Pancreas (tissue), 10 donors: ENCODE results near the gene ANKRD28. TPM values are rescaled to one million over a fixed set of nuclear protein-coding genes. Genes with fewer than 3 reads are reported as not detected.

ENCODE experiments used
- ATAC-seq, 4 donors: fragments of 200-7000 bp; cut with Tn5 transposase; one replicate each; pipeline versions ENCODE4 v1.8.0 to v1.9.1; 2020; ENCODE audit warnings: mild to moderate bottlenecking in 4 of 4, moderate library complexity in 4 of 4
- DNase-seq, 6 donors: peaks; one replicate each; pipeline ENCODE4 v3.0.0-alpha.2; 2020
- FAIRE-seq: peaks from 2 replicates; lab custom pipeline; 2012; peaks lifted over from hg19 to GRCh38; lab: Jason Lieb, UNC
- H3K27ac ChIP-seq, 4 donors: fragments of 200-600 bp; sonication (generic); 1 replicate in 3 of 4; 2 replicates in 1 of 4; pipeline versions ENCODE4 v1.5.0 to v1.8.0; 2020
- H3K27me3 ChIP-seq, 4 donors: fragments of 200-600 bp; one replicate each; pipeline ENCODE4 v1.8.0; 2021
- H3K36me3 ChIP-seq, 3 donors: fragments of 200-600 bp; sonication (generic) in 1 of 3; one replicate each; pipeline versions ENCODE4 v1.5.0 to v1.8.0; 2020 to 2021
- H3K4me1 ChIP-seq, 3 donors: fragments of 200-600 bp; one replicate each; pipeline ENCODE4 v1.8.0; 2021
- H3K4me3 ChIP-seq, 4 donors: fragments of 200-600 bp; sonication (generic) in 2 of 4; one replicate each; pipeline versions ENCODE4 v1.5.0 to v1.8.0; 2020 to 2021
- H3K9me3 ChIP-seq, 4 donors: fragments of 200-600 bp; one replicate each; pipeline ENCODE4 v1.8.0; 2021
- WGBS, 2 donors: extraction: QIAGEN DNeasy Blood & Tissue Kit; methylation state at CpG; one replicate each; pipeline ENCODE4 v1.1.7; 2013; 5-methylcytosine and 5-hydroxymethylcytosine counted together
- intact Hi-C, 3 donors: fragments of 100-400 bp; cut with DNase I; formaldehyde crosslinking; loops; one replicate each; pipeline versions ENCODE4 v1.11.1 to v1.14.2; 2022
- polyA plus RNA-seq, 2 donors: library from polyadenylated mRNA; stranded (reverse); fragments of 200-250 nt; gene quantifications; one replicate each; pipeline ENCODE4 v1.2.3, GENCODE V29; 2013
- total RNA-seq, 6 donors: library from RNA; stranded (reverse); fragmentation: NEBNext Ultra II Directional in 4 of 6; extraction: Animal tissue kit (Norgen Biotek cat#: 25700) in 4 of 6; gene quantifications; one replicate each; pipeline versions ENCODE4 v1.2.1 to v1.2.4, GENCODE V29; 2021 to 2023
- TF ChIP-seq, protein P1 (sequence below), 4 donors: fragments of 200-600 bp; sonication (generic) in 3 of 4; IDR thresholded peaks; one replicate each; pipeline versions ENCODE4 v1.5.0 to v1.8.0; 2021; ENCODE audit warnings: antibody characterized with exemption in 4 of 4
- donor health status: healthy with polysubstance abuse.
- donor health status: DM: no; HTN: no; CAD: no; lungs with moderate emphysema.
- donor health status: DM: no; HTN: no; CAD: no.
- donor health status: control.
- donor health status: control.
- donor health status: Bipolar disorder and iron deficiency.
- donor health status: DM: yes; HTN: yes; CAD: no.
- donor health status: DM: no; HTN: no; CAD: no.
- donor health status: DM: no; HTN: no; CAD: no.
- donor health status: DM: yes; HTN: yes; CAD: no.

The ANKRD28 gene
- total and polyA plus RNA-seq, 8 donors, result 9.5 to 40.5 (median 29.6) TPM

GRCh38 chr3:15659254-15659975 lies 138.4 kb downstream of the ANKRD28 start:
- intact Hi-C loops, result no loop called here
- no peaks in the 10 kb centered on the region for H3K9me3 ChIP-seq
- WGBS, 2 donors, result 71 to 72% methylated on average over 5 of the region's 5 CpGs
- TF ChIP-seq, protein P1, sequence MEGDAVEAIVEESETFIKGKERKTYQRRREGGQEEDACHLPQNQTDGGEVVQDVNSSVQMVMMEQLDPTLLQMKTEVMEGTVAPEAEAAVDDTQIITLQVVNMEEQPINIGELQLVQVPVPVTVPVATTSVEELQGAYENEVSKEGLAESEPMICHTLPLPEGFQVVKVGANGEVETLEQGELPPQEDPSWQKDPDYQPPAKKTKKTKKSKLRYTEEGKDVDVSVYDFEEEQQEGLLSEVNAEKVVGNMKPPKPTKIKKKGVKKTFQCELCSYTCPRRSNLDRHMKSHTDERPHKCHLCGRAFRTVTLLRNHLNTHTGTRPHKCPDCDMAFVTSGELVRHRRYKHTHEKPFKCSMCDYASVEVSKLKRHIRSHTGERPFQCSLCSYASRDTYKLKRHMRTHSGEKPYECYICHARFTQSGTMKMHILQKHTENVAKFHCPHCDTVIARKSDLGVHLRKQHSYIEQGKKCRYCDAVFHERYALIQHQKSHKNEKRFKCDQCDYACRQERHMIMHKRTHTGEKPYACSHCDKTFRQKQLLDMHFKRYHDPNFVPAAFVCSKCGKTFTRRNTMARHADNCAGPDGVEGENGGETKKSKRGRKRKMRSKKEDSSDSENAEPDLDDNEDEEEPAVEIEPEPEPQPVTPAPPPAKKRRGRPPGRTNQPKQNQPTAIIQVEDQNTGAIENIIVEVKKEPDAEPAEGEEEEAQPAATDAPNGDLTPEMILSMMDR (IDR thresholded peaks at IDR 0.05), result no peak
- no peaks in the 10 kb centered on the region for H3K36me3 ChIP-seq
- no peak for DNase-seq
- no peaks in the 10 kb centered on the region for H3K4me1 ChIP-seq
- H3K27ac ChIP-seq, result no peak overlapping the region
- no peak overlapping the region for H3K4me3 ChIP-seq
- no peak for FAIRE-seq
- H3K27me3 ChIP-seq, result no peaks in the 10 kb centered on the region
- no peak for ATAC-seq

- Histone ChIP-seq H3K4me1 (no peaks in the 10 kb centered on the region), H3K4me3 (no peak overlapping the region), H3K9me3 (no peaks in the 10 kb centered on the region), H3K27ac (no peak overlapping the region), H3K27me3 (no peaks in the 10 kb centered on the region), H3K36me3 (no peaks in the 10 kb centered on the region)
- no peak for ATAC-seq
- no peak for FAIRE-seq
- TF ChIP-seq, protein P1 (IDR thresholded peaks at IDR 0.05), result no peak
- no peak for DNase-seq
- intact Hi-C loops, result no loop called here
Observed at GRCh38 chr3:15657016-15657415, 140.8 kb downstream of the ANKRD28 start.

DNA sequence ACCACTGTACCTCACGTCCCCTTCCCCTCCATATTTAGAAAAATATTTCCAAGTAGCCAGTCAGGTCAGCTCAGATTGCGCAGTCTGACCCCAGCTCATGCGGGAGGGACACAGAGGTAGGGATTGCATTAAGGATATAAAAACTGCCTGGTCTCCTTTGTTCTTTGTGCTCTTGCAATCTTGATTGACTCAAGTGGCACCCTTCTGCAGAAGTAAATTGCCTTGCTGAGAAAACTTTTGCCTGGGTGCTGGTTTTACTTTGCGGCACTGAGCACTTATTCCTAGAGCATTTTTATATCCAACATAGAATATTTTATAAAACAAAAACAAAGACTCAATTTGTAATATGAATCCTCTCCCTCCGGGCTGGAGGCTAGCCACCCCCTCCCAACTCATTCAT lies 141.4 kb downstream of the ANKRD28 start:
- TF ChIP-seq, protein P1 (IDR thresholded peaks at IDR 0.05), result no peak
- Histone ChIP-seq H3K4me1 (no peaks in the 10 kb centered on the region), H3K9me3 (no peaks in the 10 kb centered on the region), H3K27ac (no peak overlapping the region), H3K27me3 (no peaks in the 10 kb centered on the region), H3K4me3 (no peak overlapping the region), H3K36me3 (no peaks in the 10 kb centered on the region)
- intact Hi-C loops, result no loop called here
- DNase-seq, result no peak
- ATAC-seq, result no peak
- FAIRE-seq, result no peak
- 79 to 98% methylated on average over 5 of the region's 5 CpGs for WGBS, 2 donors

GRCh38 chr3:15654891-15655290 lies 142.9 kb downstream of the ANKRD28 start:
- H3K27me3 ChIP-seq, result no peaks in the 10 kb centered on the region
- WGBS, 2 donors, result 93 to 94% methylated on average over 9 of the region's 9 CpGs
- no peaks in the 10 kb centered on the region for H3K9me3 ChIP-seq
- no peak overlapping the region for H3K27ac ChIP-seq
- H3K36me3 ChIP-seq, result no peaks in the 10 kb centered on the region
- H3K4me3 ChIP-seq, result no peak overlapping the region
- intact Hi-C loops, result no loop called here
- ATAC-seq (no peak), FAIRE-seq (no peak), DNase-seq (no peak)
- H3K4me1 ChIP-seq, result no peaks in the 10 kb centered on the region
- TF ChIP-seq, protein P1 (IDR thresholded peaks at IDR 0.05), result no peak

DNA sequence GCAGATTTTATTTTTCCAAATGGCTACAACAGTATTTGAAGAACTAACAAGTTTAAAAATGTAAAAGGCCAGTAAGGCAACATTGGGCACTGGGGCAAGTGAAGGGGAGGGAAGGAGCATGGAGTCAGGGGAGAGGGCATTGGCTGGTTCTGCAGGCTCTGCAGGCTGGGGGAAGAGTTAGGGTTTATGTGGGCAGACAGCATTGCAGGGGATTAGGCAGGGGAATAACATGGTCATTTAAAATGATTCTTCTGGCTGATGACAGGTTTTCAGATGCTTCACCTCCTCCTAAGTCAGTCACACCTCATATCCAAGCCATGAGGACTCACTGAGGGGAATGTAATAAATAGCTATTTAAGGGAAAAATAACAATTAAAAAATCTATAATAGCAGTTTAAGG lies 143.7 kb downstream of the ANKRD28 start:
- H3K9me3 ChIP-seq, result no peaks in the 10 kb centered on the region
- DNase-seq (no peak), ATAC-seq (peak in 1 of 4 donors; percentile 55), FAIRE-seq (no peak)
- H3K36me3 ChIP-seq, result no peaks in the 10 kb centered on the region
- intact Hi-C loops, result no loop called here
- no peaks in the 10 kb centered on the region for H3K27me3 ChIP-seq
- H3K4me1 ChIP-seq, result no peaks in the 10 kb centered on the region
- no peak overlapping the region for H3K27ac ChIP-seq
- no peak overlapping the region for H3K4me3 ChIP-seq
- TF ChIP-seq, protein P1 (IDR thresholded peaks at IDR 0.05), result no peak
